ENCODE results near the gene HCK.
"Not testable (repeated sequence)": the region's sequence is repeated elsewhere in the genome, so short reads cannot be mapped to it uniquely, and the experiment has no call there.

HCK gene

GRCh38 chr20:32108814-32109391 is 56.9 kb downstream of the HCK start:
- no peak for DNase-seq (ENCODE audit: low spot score)

- peak; percentile 91 for DNase-seq (ENCODE audit: low spot score)
Measured at GRCh38 chr20:32109392-32110172, 57.5 kb downstream of the HCK start, which contains the start of gene TM9SF4. TM9SF4 (plus strand) TSS chr20:32109714; CDS start chr20:32109741, 27 bp downstream.

GRCh38 chr20:32110173-32110704 is 58.2 kb downstream of the HCK start:
- DNase-seq (ENCODE audit: low spot score): no peak

- DNase-seq (ENCODE audit: low spot score): no peak
Measured at GRCh38 chr20:32110727-32111126, 58.7 kb downstream of the HCK start.

- no peak for DNase-seq (ENCODE audit: low spot score)
Measured at GRCh38 chr20:32111156-32111686, 59.2 kb downstream of the HCK start.

- no peak for DNase-seq (ENCODE audit: low spot score)
Measured at GRCh38 chr20:32111753-32112152, 59.7 kb downstream of the HCK start.

GRCh38 chr20:32112841-32113240 is 60.8 kb downstream of the HCK start:
- no peak for DNase-seq (ENCODE audit: low spot score)

GRCh38 chr20:32113591-32114260 is 61.7 kb downstream of the HCK start:
- DNase-seq (ENCODE audit: low spot score): no peak

- no peak for DNase-seq (ENCODE audit: low spot score)
Measured at GRCh38 chr20:32114305-32114960, 62.4 kb downstream of the HCK start.

GRCh38 chr20:32115211-32115767 is 63.2 kb downstream of the HCK start:
- DNase-seq (ENCODE audit: low spot score): no peak

- DNase-seq (ENCODE audit: low spot score): no peak
Measured at GRCh38 chr20:32116079-32116521, 64.1 kb downstream of the HCK start.

GRCh38 chr20:32116796-32117195 is 64.8 kb downstream of the HCK start:
- not testable (repeated sequence) for DNase-seq (ENCODE audit: low spot score)

- DNase-seq (ENCODE audit: low spot score): not testable (repeated sequence)
Measured at GRCh38 chr20:32118427-32118826, 66.4 kb downstream of the HCK start.

- no peak for DNase-seq (ENCODE audit: low spot score)
Measured at GRCh38 chr20:32119734-32120133, 67.7 kb downstream of the HCK start.

GRCh38 chr20:32121908-32122307 is 69.9 kb downstream of the HCK start:
- DNase-seq (ENCODE audit: low spot score): not testable (repeated sequence)

- DNase-seq (ENCODE audit: low spot score): no peak
Measured at GRCh38 chr20:32123088-32123487, 71.0 kb downstream of the HCK start.

GRCh38 chr20:32124916-32125454 is 72.9 kb downstream of the HCK start:
- DNase-seq (ENCODE audit: low spot score): no peak

- no peak for DNase-seq (ENCODE audit: low spot score)
Measured at GRCh38 chr20:32125506-32125905, 73.5 kb downstream of the HCK start.

GRCh38 chr20:32126919-32127318 is 74.9 kb downstream of the HCK start:
- DNase-seq (ENCODE audit: low spot score): no peak

- no peak for DNase-seq (ENCODE audit: low spot score)
Measured at GRCh38 chr20:32127347-32127746, 75.3 kb downstream of the HCK start.

GRCh38 chr20:32128167-32128566 is 76.1 kb downstream of the HCK start:
- DNase-seq (ENCODE audit: low spot score): no peak
